ENCODE data around the gene SPIRE1.
A peak's percentile ranks its signal among the peaks of the same experiment; 100 is the strongest.

Gene SPIRE1

DNA sequence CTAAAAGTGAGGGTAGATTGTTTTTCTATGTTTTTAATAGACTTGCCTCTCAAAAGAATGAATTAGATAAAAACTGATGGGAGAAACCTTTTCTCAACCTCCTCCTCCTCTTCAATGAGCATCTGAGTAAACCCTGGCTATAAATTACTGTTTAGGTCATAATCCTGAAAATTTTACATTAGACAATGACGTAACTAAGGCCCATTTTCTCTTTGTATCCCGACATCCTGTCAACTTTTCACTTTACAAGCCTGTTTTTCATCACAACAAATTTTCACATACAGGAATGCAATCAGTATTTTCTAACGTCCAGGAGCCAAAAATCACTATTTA, 1.3 kb downstream of the SPIRE1 start:
- Histone ChIP-seq H3K27ac (peak overlapping the region; percentile 97 to 99), H3K9me3 (no peaks in the 10 kb centered on the region), H3K4me1 (peaks cover 0 to 35% (median 16%) of the 10 kb centered on the region in 4 donors), H3K36me3 (peaks cover 0 to 8% (median 0%) of the 10 kb centered on the region in 3 donors), H3K4me3 (peak overlapping the region; percentile 77 to 83), H3K27me3 (no peaks in the 10 kb centered on the region)
- TF ChIP-seq, protein P1, sequence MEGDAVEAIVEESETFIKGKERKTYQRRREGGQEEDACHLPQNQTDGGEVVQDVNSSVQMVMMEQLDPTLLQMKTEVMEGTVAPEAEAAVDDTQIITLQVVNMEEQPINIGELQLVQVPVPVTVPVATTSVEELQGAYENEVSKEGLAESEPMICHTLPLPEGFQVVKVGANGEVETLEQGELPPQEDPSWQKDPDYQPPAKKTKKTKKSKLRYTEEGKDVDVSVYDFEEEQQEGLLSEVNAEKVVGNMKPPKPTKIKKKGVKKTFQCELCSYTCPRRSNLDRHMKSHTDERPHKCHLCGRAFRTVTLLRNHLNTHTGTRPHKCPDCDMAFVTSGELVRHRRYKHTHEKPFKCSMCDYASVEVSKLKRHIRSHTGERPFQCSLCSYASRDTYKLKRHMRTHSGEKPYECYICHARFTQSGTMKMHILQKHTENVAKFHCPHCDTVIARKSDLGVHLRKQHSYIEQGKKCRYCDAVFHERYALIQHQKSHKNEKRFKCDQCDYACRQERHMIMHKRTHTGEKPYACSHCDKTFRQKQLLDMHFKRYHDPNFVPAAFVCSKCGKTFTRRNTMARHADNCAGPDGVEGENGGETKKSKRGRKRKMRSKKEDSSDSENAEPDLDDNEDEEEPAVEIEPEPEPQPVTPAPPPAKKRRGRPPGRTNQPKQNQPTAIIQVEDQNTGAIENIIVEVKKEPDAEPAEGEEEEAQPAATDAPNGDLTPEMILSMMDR (IDR thresholded peaks at IDR 0.05) = no peak
- intact Hi-C loops (cut with DNase I; ENCODE audit: low total_unique reads) = loop anchor here (5.0 to 10.0 kb wide), 2 partner anchors 249 to 382 kb away; partner anchors contain the start of gene PRELID3A
- DNase-seq = no peak

DNA sequence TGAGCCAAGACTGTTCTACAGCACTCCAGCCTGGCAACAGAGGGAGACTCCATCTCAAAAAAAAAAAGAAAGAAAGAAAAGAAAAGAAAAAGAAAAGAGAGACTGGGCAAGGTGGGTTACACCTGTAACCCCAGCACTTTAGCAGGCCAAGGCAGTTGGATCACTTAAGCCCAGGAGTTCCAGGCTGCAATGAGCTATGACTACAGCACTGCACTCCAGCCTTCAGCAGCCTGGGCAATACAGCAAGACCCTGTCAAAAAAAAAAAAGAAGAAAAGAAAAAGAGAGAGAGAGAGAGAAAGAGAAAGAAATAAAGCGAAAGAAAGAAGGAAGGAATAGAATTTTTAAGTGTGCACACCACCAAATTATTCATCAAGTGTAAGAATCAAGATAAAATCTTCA, 2.9 kb downstream of the SPIRE1 start:
- DNase-seq = no peak
- intact Hi-C loops (cut with DNase I; ENCODE audit: low total_unique reads) = loop anchor here (5.0 to 10.0 kb wide), 2 partner anchors 248 to 380 kb away; partner anchors contain the start of gene PRELID3A
- Histone ChIP-seq H3K27me3 (no peaks in the 10 kb centered on the region), H3K36me3 (no peaks in the 10 kb centered on the region), H3K4me3 (no peak overlapping the region), H3K27ac (no peak overlapping the region), H3K4me1 (peaks cover 0 to 41% (median 19%) of the 10 kb centered on the region in 4 donors), H3K9me3 (no peaks in the 10 kb centered on the region)
- TF ChIP-seq, protein P1 (IDR thresholded peaks at IDR 0.05) = no peak

DNA sequence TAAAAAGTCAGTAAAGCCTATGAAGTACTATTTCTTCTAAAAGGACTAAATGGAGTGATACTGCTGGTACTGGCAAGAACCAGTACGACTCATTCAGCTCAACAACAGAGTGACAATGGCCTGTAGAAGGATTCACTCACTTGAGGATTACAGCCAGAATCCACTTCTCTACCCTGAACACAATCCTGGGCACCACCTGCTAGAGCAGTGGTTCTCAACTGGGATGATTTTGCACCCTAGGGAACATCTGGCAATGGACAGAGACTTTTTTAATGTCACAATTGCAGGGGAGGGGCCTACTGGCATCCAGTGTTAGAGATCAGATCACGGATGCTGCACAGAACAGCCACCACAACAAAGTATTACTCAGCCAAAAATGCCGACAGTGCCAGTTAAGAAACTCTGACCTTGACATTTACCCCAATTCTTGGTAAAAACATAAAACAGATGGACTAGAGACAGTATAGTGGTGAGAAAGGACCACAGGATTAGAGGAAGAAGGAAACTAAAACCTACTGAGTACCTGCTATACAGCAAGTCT, 5.0 kb downstream of the SPIRE1 start:
- no peaks in the 10 kb centered on the region for H3K9me3 ChIP-seq
- intact Hi-C loops (cut with DNase I; ENCODE audit: low total_unique reads) = loop anchor here (10.0 kb wide), 1 partner anchor 378 kb away; no protein-coding TSS in a partner anchor
- TF ChIP-seq, protein P1 (IDR thresholded peaks at IDR 0.05) = no peak
- H3K4me3 ChIP-seq = no peak overlapping the region
- H3K36me3 ChIP-seq = no peaks in the 10 kb centered on the region
- peaks cover 0 to 41% (median 19%) of the 10 kb centered on the region in 4 donors for H3K4me1 ChIP-seq
- H3K27me3 ChIP-seq = no peaks in the 10 kb centered on the region
- no peak for DNase-seq
- peak overlapping the region; percentile 29 to 41 for H3K27ac ChIP-seq

DNA sequence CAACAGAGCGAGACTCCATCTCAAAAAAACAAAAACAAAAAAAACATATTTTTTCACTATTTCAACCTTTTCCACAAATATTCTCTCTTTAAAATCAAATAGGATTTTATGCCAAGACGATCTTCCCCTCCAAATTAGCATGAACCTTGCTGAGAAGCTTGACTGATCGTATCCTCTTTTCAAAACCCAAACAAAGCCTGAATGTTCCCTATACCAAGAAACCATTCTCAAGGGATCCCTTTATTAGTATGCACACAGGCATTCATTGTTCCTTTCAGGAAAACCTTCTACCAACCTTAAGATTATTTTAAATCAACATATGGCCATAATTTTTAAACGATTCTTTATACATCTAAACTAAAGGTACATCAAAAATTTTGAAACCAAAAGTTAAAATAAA, 6.3 kb downstream of the SPIRE1 start:
- H3K27me3 ChIP-seq = no peaks in the 10 kb centered on the region
- no peaks in the 10 kb centered on the region for H3K9me3 ChIP-seq
- DNase-seq = no peak
- peaks cover 0 to 40% (median 19%) of the 10 kb centered on the region in 4 donors for H3K4me1 ChIP-seq
- TF ChIP-seq, protein P1 (IDR thresholded peaks at IDR 0.05) = no peak
- H3K27ac ChIP-seq = peak overlapping the region in 1 of 2 donors; percentile 29
- H3K4me3 ChIP-seq = no peak overlapping the region
- intact Hi-C loops (cut with DNase I; ENCODE audit: low total_unique reads) = loop anchor here (10.0 kb wide), 1 partner anchor 377 kb away; no protein-coding TSS in a partner anchor
- no peaks in the 10 kb centered on the region for H3K36me3 ChIP-seq

DNA sequence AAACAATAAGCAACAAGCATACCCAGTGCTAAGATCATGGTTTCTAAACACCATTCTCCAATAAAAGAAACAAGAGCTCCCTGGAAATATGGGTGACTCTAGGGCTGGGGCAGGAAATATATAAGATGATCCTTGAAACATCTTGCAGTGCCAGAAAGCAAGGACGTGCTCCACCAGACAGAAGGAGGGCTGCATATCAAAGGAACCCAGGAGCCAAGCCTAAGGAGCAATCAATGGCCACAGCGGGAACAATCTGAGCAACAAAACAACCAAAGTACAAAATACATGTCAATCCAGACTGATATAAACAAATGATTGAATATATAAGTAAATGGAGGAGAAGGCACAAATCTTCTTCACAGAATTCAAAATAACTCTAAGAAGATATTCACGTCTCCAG, 10.1 kb downstream of the SPIRE1 start:
- no peaks in the 10 kb centered on the region for H3K36me3 ChIP-seq
- intact Hi-C loops (cut with DNase I; ENCODE audit: low total_unique reads) = loop anchor here (10.0 kb wide), 1 partner anchor 123 kb away; no protein-coding TSS in a partner anchor
- no peak overlapping the region for H3K4me3 ChIP-seq
- peaks cover 0 to 45% (median 25%) of the 10 kb centered on the region in 4 donors for H3K4me1 ChIP-seq
- no peak for DNase-seq
- TF ChIP-seq, protein P1 (IDR thresholded peaks at IDR 0.05) = no peak
- H3K27ac ChIP-seq = no peak overlapping the region
- no peaks in the 10 kb centered on the region for H3K9me3 ChIP-seq
- H3K27me3 ChIP-seq = no peaks in the 10 kb centered on the region

Data from tibial artery (tissue), 4 donors.